ENCODE measurements around the gene MAP3K7. TPM values are rescaled to one million over a fixed set of nuclear protein-coding genes. Genes with fewer than 3 reads are reported as not detected.

The MAP3K7 gene
- 29.4 and 37.2 TPM in 2 replicates for total RNA-seq

GRCh38 chr6:90586836-90587638 is at the start of gene MAP3K7:
Gene MAP3K7 (minus strand): TSS chr6:90587072. CDS start chr6:90586883, 189 bp downstream.

Measured in vein endothelial cell (primary cell).